Vagina (tissue), 2 donors: ENCODE data around the gene HPGDS. TPM values are rescaled to one million over a fixed set of nuclear protein-coding genes. Genes with fewer than 3 reads are reported as not detected.

Experiments used
- DNase-seq, 2 donors: peaks; one replicate each; pipeline ENCODE4 v3.0.0-alpha.2; 2017; ENCODE audit errors: extremely low spot score in 2 of 2
- H3K27ac ChIP-seq: fragments of 200-600 bp; sonication (generic); one replicate; pipeline ENCODE4 v1.5.1; 2019
- H3K27me3 ChIP-seq: fragments of 200-600 bp; sonication (generic); one replicate; pipeline ENCODE4 v1.5.1; 2019
- H3K36me3 ChIP-seq, 2 donors: fragments of 200-600 bp; sonication (generic); one replicate each; pipeline ENCODE4 v1.5.1; 2017 to 2019
- H3K4me1 ChIP-seq: fragments of 200-600 bp; sonication (generic); one replicate; pipeline ENCODE4 v1.5.1; 2019
- H3K4me3 ChIP-seq, 2 donors: fragments of 200-600 bp; sonication (generic); 1 replicate in 1 of 2; 2 replicates in 1 of 2; pipeline ENCODE4 v1.5.1; 2016 to 2019
- H3K9me3 ChIP-seq: fragments of 200-600 bp; sonication (generic); one replicate; pipeline ENCODE4 v1.5.1; 2019
- POLR2A ChIP-seq, 2 donors: fragments of 450-650 bp; IDR thresholded peaks; one replicate each; pipeline ENCODE4 v1.6.1; 2017; ENCODE audit warnings: antibody characterized with exemption in 2 of 2, mild to moderate bottlenecking in 2 of 2, moderate library complexity in 2 of 2
- POLR2AphosphoS5 ChIP-seq, 2 donors: sonication (generic); formaldehyde crosslinking; IDR thresholded peaks; one replicate each; pipeline ENCODE4 v1.9.0; 2017; ENCODE audit warnings: antibody characterized with exemption in 2 of 2, mild to moderate bottlenecking in 2 of 2, low read depth in 1 of 2; ENCODE audit not compliant: insufficient read depth in 1 of 2
- intact Hi-C: fragments of 100-400 bp; cut with DNase I; formaldehyde crosslinking; loops from one replicate; pipeline ENCODE4 v1.15.1; 2023
- total RNA-seq: library from RNA; depleted of rRNA; stranded (reverse); fragments of >200 nt; gene quantifications from one replicate; pipeline ENCODE4 v1.2.3, GENCODE V29; 2016
- TF ChIP-seq, protein P1 (sequence below), 3 experiments: fragments of 450-650 bp in 2 of 3; fragments of 200-600 bp in 1 of 3; sonication (generic) in 1 of 3; IDR thresholded peaks; one replicate each; pipeline ENCODE4 v1.5.1; 2017 to 2019; ENCODE audit warnings: antibody characterized with exemption in 3 of 3, mild to moderate bottlenecking in 2 of 3, moderate library complexity in 2 of 3

HPGDS gene
- total RNA-seq, 1 donor from 2014 or later = 0.98 TPM

DNA sequence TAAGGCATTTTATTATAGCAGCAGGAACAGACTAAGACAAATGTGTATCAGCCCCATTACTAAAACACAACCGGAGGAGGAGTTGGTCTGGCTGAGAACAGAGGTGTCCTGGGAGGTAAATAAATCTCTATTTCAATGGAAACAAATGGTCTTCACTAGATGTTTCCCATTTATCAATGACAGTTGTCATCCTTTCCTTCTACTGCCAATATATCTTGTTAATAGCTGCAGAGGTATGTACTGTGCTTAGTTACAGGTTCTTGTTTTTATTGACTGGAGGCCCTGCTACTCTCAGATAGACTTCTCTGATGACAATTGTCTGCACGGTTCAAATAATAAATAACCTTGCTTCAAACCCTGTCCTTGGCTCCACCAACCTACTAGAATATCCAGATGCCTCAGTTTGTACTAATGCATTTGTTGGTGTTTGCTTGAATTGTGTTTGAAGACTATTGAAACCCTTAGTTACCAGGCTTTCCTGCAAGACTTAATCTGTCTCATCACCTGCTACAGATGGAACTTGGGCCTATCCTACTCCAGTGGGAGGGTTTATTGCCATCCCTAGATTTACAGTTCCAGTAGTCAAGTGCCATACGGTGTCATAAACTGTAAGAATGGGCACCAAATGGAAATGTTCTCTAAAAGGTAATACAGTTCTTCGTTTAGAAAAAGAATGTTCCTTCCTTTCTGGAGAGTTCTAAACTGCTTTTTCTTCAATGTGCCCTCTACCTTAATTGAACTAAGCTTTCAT is 29.8 kb upstream of the HPGDS start:
- no peaks in the 10 kb centered on the region for H3K9me3 ChIP-seq
- H3K36me3 ChIP-seq = no peaks in the 10 kb centered on the region
- DNase-seq = no peak
- TF ChIP-seq POLR2A (IDR thresholded peaks at IDR 0.05) = no peak
- TF ChIP-seq, protein P1, sequence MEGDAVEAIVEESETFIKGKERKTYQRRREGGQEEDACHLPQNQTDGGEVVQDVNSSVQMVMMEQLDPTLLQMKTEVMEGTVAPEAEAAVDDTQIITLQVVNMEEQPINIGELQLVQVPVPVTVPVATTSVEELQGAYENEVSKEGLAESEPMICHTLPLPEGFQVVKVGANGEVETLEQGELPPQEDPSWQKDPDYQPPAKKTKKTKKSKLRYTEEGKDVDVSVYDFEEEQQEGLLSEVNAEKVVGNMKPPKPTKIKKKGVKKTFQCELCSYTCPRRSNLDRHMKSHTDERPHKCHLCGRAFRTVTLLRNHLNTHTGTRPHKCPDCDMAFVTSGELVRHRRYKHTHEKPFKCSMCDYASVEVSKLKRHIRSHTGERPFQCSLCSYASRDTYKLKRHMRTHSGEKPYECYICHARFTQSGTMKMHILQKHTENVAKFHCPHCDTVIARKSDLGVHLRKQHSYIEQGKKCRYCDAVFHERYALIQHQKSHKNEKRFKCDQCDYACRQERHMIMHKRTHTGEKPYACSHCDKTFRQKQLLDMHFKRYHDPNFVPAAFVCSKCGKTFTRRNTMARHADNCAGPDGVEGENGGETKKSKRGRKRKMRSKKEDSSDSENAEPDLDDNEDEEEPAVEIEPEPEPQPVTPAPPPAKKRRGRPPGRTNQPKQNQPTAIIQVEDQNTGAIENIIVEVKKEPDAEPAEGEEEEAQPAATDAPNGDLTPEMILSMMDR (IDR thresholded peaks at IDR 0.05) = no peak
- no peak for TF ChIP-seq POLR2AphosphoS5 (IDR thresholded peaks at IDR 0.05; ENCODE audit: insufficient read depth in 1 of 2, low read depth in 1 of 2)
- H3K4me1 ChIP-seq = no peaks in the 10 kb centered on the region
- H3K27ac ChIP-seq = no peak overlapping the region
- H3K4me3 ChIP-seq = no peak overlapping the region
- intact Hi-C loops = no loop called here
- no peaks in the 10 kb centered on the region for H3K27me3 ChIP-seq

DNA sequence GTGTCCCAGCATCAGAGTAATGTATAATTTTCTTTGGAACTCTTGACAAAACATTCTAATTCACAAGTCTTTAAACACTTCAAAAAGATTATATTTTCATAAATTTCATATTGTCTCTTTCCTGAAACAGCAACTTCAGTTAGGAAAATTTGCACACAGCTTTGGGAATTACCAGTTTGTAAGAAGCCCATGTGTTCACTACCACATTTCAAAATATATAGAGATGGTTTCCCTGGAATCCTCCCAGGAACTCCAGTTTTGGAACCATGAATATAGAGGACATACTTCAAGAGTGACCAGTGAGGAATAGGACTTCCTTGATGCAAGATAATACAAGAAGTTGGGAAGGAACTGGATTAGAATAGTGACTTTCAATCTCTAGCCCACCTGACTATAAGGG is 28.7 kb upstream of the HPGDS start:
- intact Hi-C loops = no loop called here
- Histone ChIP-seq H3K4me1 (no peaks in the 10 kb centered on the region), H3K27me3 (no peaks in the 10 kb centered on the region), H3K27ac (no peak overlapping the region), H3K4me3 (no peak overlapping the region), H3K9me3 (no peaks in the 10 kb centered on the region), H3K36me3 (no peaks in the 10 kb centered on the region)
- DNase-seq = no peak
- TF ChIP-seq, protein P1 (IDR thresholded peaks at IDR 0.05) = no peak
- TF ChIP-seq POLR2AphosphoS5 (IDR thresholded peaks at IDR 0.05; ENCODE audit: insufficient read depth in 1 of 2, low read depth in 1 of 2) (no peak), POLR2A (IDR thresholded peaks at IDR 0.05) (no peak)

DNA sequence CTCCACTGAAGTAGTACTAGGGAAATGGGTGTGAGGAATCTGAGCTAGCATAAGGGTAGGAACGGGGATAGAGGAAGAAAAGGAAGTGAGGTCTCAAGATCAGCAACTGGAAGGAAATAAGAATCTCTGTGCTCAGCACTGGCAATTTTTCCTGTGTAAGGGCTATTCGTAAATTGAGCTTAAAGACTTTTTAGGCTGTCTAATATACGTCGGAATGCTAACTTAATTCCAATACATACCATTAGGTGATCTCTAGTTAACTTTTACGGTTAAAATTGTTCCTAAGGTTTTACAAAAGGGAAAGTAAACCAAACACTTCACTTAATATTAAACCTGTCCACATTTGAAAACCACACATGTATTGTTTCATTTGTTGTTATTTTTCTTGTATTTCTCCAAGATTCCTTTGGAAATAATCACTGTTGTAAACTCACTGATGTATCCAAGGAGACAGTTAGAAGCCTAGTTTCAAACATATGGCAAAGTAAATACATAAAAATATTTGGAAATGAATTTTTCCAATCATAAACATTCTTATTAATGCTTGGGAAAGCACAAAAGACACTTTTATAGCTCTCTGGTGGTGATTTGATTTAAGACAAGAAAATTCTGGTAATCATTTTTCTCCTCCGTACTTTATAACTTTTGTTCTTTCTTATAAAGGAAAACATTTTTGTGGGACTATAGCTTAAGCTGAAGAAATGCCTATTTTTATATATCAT is 28.1 kb upstream of the HPGDS start:
- H3K4me1 ChIP-seq = no peaks in the 10 kb centered on the region
- DNase-seq = no peak
- H3K27ac ChIP-seq = no peak overlapping the region
- intact Hi-C loops = no loop called here
- H3K9me3 ChIP-seq = no peaks in the 10 kb centered on the region
- H3K4me3 ChIP-seq = no peak overlapping the region
- H3K27me3 ChIP-seq = no peaks in the 10 kb centered on the region
- TF ChIP-seq POLR2A (IDR thresholded peaks at IDR 0.05) (no peak), POLR2AphosphoS5 (IDR thresholded peaks at IDR 0.05; ENCODE audit: insufficient read depth in 1 of 2, low read depth in 1 of 2) (no peak)
- TF ChIP-seq, protein P1 (IDR thresholded peaks at IDR 0.05) = no peak
- H3K36me3 ChIP-seq = no peaks in the 10 kb centered on the region

- Histone ChIP-seq H3K36me3 (no peaks in the 10 kb centered on the region), H3K9me3 (no peaks in the 10 kb centered on the region), H3K4me3 (no peak overlapping the region), H3K27me3 (no peaks in the 10 kb centered on the region), H3K27ac (no peak overlapping the region), H3K4me1 (no peaks in the 10 kb centered on the region)
- intact Hi-C loops = no loop called here
- DNase-seq = no peak
- no peak for TF ChIP-seq POLR2A (IDR thresholded peaks at IDR 0.05)
- no peak for TF ChIP-seq POLR2AphosphoS5 (IDR thresholded peaks at IDR 0.05; ENCODE audit: insufficient read depth in 1 of 2, low read depth in 1 of 2)
- TF ChIP-seq, protein P1 (IDR thresholded peaks at IDR 0.05) = no peak
Measured at GRCh38 chr4:94369046-94369445, 26.4 kb upstream of the HPGDS start.

GRCh38 chr4:94368459-94368858 is 25.8 kb upstream of the HPGDS start:
- H3K9me3 ChIP-seq = no peaks in the 10 kb centered on the region
- no peaks in the 10 kb centered on the region for H3K27me3 ChIP-seq
- intact Hi-C loops = no loop called here
- H3K4me3 ChIP-seq = no peak overlapping the region
- H3K4me1 ChIP-seq = no peaks in the 10 kb centered on the region
- DNase-seq = no peak
- TF ChIP-seq POLR2AphosphoS5 (IDR thresholded peaks at IDR 0.05; ENCODE audit: insufficient read depth in 1 of 2, low read depth in 1 of 2) = no peak
- TF ChIP-seq POLR2A (IDR thresholded peaks at IDR 0.05) = no peak
- TF ChIP-seq, protein P1 (IDR thresholded peaks at IDR 0.05) = no peak
- no peak overlapping the region for H3K27ac ChIP-seq
- no peaks in the 10 kb centered on the region for H3K36me3 ChIP-seq
